Hematopoietic multipotent progenitor cell (in vitro differentiated cells): ENCODE data around the gene MCCC1. TPM values are rescaled to one million over a fixed set of nuclear protein-coding genes. Genes with fewer than 3 reads are reported as not detected.
"Not testable (repeated sequence)": the region's sequence is repeated elsewhere in the genome, so short reads cannot be mapped to it uniquely, and the experiment has no call there.

Experiments
- DNase-seq, 3 donors: peaks; one replicate each; pipeline ENCODE4 v3.0.0-alpha.2; 2011 to 2015; ENCODE audit warnings: low read depth in 2 of 3, low spot score in 2 of 3
- total RNA-seq: library from RNA; depleted of rRNA; stranded (reverse); fragments of >200 nt; gene quantifications from one replicate; pipeline ENCODE4 v1.2.3, GENCODE V29; 2012

The MCCC1 gene
- total RNA-seq, 1 donor, result 35.3 TPM

- no peak for DNase-seq
Observed at GRCh38 chr3:183106635-183107034, 7.3 kb upstream of the MCCC1 start.

GRCh38 chr3:183103950-183104349, 4.7 kb upstream of the MCCC1 start:
- not testable (repeated sequence) for DNase-seq

- not testable (repeated sequence) for DNase-seq
Observed at GRCh38 chr3:183101040-183101439, 1.7 kb upstream of the MCCC1 start.

GRCh38 chr3:183100376-183100775, 1.1 kb upstream of the MCCC1 start:
- no peak for DNase-seq

GRCh38 chr3:183099838-183100204, 525 bp upstream of the MCCC1 start:
- DNase-seq, result no peak

- DNase-seq, result no peak
Observed at GRCh38 chr3:183098536-183099025, 715 bp downstream of the MCCC1 start.

- DNase-seq, result no peak
Observed at GRCh38 chr3:183094711-183095110, 4.6 kb downstream of the MCCC1 start.

- DNase-seq, result no peak
Observed at GRCh38 chr3:183092256-183092655, 7.0 kb downstream of the MCCC1 start.

- no peak for DNase-seq
Observed at GRCh38 chr3:183087184-183087583, 12.1 kb downstream of the MCCC1 start.

- peak in 1 of 3 donors; percentile 31 for DNase-seq
Observed at GRCh38 chr3:183085634-183086390, 13.5 kb downstream of the MCCC1 start.

GRCh38 chr3:183082355-183082915, 16.9 kb downstream of the MCCC1 start:
- no peak for DNase-seq

- no peak for DNase-seq
Observed at GRCh38 chr3:183081459-183082183, 17.7 kb downstream of the MCCC1 start.

GRCh38 chr3:183080628-183081027, 18.7 kb downstream of the MCCC1 start:
- no peak for DNase-seq

GRCh38 chr3:183074881-183075280, 24.4 kb downstream of the MCCC1 start:
- no peak for DNase-seq

- peak in 2 of 3 donors; percentile 40 to 59 for DNase-seq
Observed at GRCh38 chr3:183074261-183074660, 25.0 kb downstream of the MCCC1 start.

GRCh38 chr3:183073839-183074238, 25.5 kb downstream of the MCCC1 start:
- peak in 1 of 3 donors; percentile 22 for DNase-seq

- DNase-seq, result no peak
Observed at GRCh38 chr3:183070892-183071291, 28.4 kb downstream of the MCCC1 start.

GRCh38 chr3:183069086-183069485, 30.2 kb downstream of the MCCC1 start:
- no peak for DNase-seq

- DNase-seq, result not testable (repeated sequence)
Observed at GRCh38 chr3:183066891-183067290, 32.4 kb downstream of the MCCC1 start.

- DNase-seq, result no peak
Observed at GRCh38 chr3:183064475-183064874, 34.8 kb downstream of the MCCC1 start.

- no peak for DNase-seq
Observed at GRCh38 chr3:183061391-183062172, 37.7 kb downstream of the MCCC1 start.
